Heart right ventricle (tissue), 16 donors: ENCODE results near the gene SLX4IP. TPM values are rescaled to one million over a fixed set of nuclear protein-coding genes. Genes with fewer than 3 reads are reported as not detected.

Experiments used
- ATAC-seq, 8 donors: fragments of 200-7000 bp; cut with Tn5 transposase; one replicate each; pipeline ENCODE4 v1.9.1; 2020; ENCODE audit warnings: mild to moderate bottlenecking in 8 of 8, moderate library complexity in 8 of 8, moderate number of reproducible peaks in 1 of 8
- DNase-seq, 2 donors: peaks; one replicate each; pipeline ENCODE4 v3.0.0-alpha.2; 2020
- H3K27ac ChIP-seq, 10 donors: fragments of 200-600 bp; sonication (generic) in 2 of 10; one replicate each; pipeline versions ENCODE4 v1.5.0 to v1.8.0; 2020 to 2022; ENCODE audit warnings: mild to moderate bottlenecking in 3 of 10
- H3K27me3 ChIP-seq, 7 donors: fragments of 200-600 bp; one replicate each; pipeline ENCODE4 v1.8.0; 2021 to 2022; ENCODE audit warnings: mild to moderate bottlenecking in 2 of 7
- H3K36me3 ChIP-seq, 9 donors: fragments of 200-600 bp; sonication (generic) in 1 of 9; one replicate each; pipeline versions ENCODE4 v1.5.0 to v1.8.0; 2020 to 2022; ENCODE audit warnings: mild to moderate bottlenecking in 2 of 9
- H3K4me1 ChIP-seq, 9 donors: fragments of 200-600 bp; sonication (generic) in 1 of 9; one replicate each; pipeline versions ENCODE4 v1.5.0 to v1.8.0; 2020 to 2022; ENCODE audit warnings: mild to moderate bottlenecking in 4 of 9
- H3K4me3 ChIP-seq, 10 donors: fragments of 200-600 bp; sonication (generic) in 2 of 10; one replicate each; pipeline versions ENCODE4 v1.5.0 to v1.8.0; 2020 to 2022; ENCODE audit warnings: mild to moderate bottlenecking in 7 of 10, moderate library complexity in 2 of 10
- H3K9me3 ChIP-seq, 11 donors: fragments of 200-600 bp in 10 of 11; sonication (generic) in 2 of 11; one replicate each; pipeline versions ENCODE4 v1.5.0 to v1.8.0; 2013 to 2022; ENCODE audit warnings: mild to moderate bottlenecking in 2 of 11, control low read depth in 1 of 11, moderate library complexity in 1 of 11
- CTCF ChIP-seq, 9 donors: fragments of 200-600 bp; sonication (generic) in 2 of 9; IDR thresholded peaks; one replicate each; pipeline versions ENCODE4 v1.5.0 to v1.8.0; 2021 to 2022; ENCODE audit warnings: antibody characterized with exemption in 9 of 9, mild to moderate bottlenecking in 5 of 9, moderate library complexity in 1 of 9
- WGBS, 2 donors: extraction: QIAGEN DNeasy Blood & Tissue Kit; methylation state at CpG; one replicate each; pipeline ENCODE4 v1.1.7; 2013; ENCODE audit warnings: inconsistent platforms in 1 of 2; 5-methylcytosine and 5-hydroxymethylcytosine counted together
- intact Hi-C, 10 donors: fragments of 100-400 bp; cut with DNase I; formaldehyde crosslinking; loops; one replicate each; pipeline versions ENCODE4 v1.11.1 to v1.14.2; 2022
- polyA plus RNA-seq, 2 donors: library from polyadenylated mRNA; stranded (reverse); fragments of 200-250 nt; gene quantifications; one replicate each; pipeline ENCODE4 v1.2.3, GENCODE V29; 2013
- total RNA-seq, 10 donors: library from RNA; stranded (reverse); fragmentation: NEBNext Ultra II Directional in 3 of 10; extraction: Animal tissue kit (Norgen Biotek cat#: 25700) in 3 of 10; gene quantifications; one replicate each; pipeline versions ENCODE4 v1.2.1 to v1.2.4, GENCODE V29; 2021 to 2023
- donor health status: Arrhythmogenic right ventricular cardiomyopathy.
- donor health status: ischemic (EF 13 %, LVEDD 7.1; RV severe dilation, severe dysfunction).
- donor health status: healthy with polysubstance abuse.
- donor health status: DM: no; HTN: yes; CAD: no.
- donor health status: DM: no; HTN: no; CAD: no.
- donor health status: ischemic (EF 25% LVEDD 6.9; RV normal size, moderate dysfunction).
- donor health status: ischemic (EF 25% LVEDD 5.7; RV mildly dilated, moderate dysfunction).
- donor health status: healthy.
- donor health status: DM: yes; HTN: yes; CAD: no.
- donor health status: Ischemic cardiomyopathy.
- donor health status: ischemic (EF 35%, LVEDD 5.7; RV mildly dilated, moderate dysfunction).
- donor health status: nonischemic (EF 11% LVEDD 7.7; RV severe dilation, severe dysfunction).
- donor health status: DM: yes; HTN: yes; CAD: no.
- donor health status: PGD.
- donor health status: ischemic (EF 29% LVEDD 5.4; RV normal size, mild dysfunction).
- donor health status: nonischemic (EF 23%, LVEDD 6.1; RV moderate dilation, normal function).

SLX4IP gene
- total and polyA plus RNA-seq, 12 donors: 0.71 to 3.1 (median 2.6) TPM

GRCh38 chr20:10563935-10564492, 128.9 kb downstream of the SLX4IP start:
- Histone ChIP-seq H3K4me3 (no peak overlapping the region), H3K27me3 (no peaks in the 10 kb centered on the region), H3K27ac (no peak overlapping the region), H3K9me3 (peaks cover 0 to 3% (median 0%) of the 10 kb centered on the region in 11 donors), H3K4me1 (peaks cover 0 to 15% (median 6%) of the 10 kb centered on the region in 9 donors), H3K36me3 (no peaks in the 10 kb centered on the region)
- intact Hi-C loops: loop anchor here in 1 of 10 donors (10.0 kb wide), 1 partner anchor 71 kb away; no protein-coding TSS in a partner anchor
- ATAC-seq (no peak), DNase-seq (no peak)
- 94 to 95% methylated on average over 3 of the region's 3 CpGs for WGBS, 2 donors
- TF ChIP-seq CTCF (IDR thresholded peaks at IDR 0.05): no peak

GRCh38 chr20:10565191-10565921, 130.3 kb downstream of the SLX4IP start:
- DNase-seq: no peak
- peaks cover 0 to 15% (median 3%) of the 10 kb centered on the region in 9 donors for H3K4me1 ChIP-seq
- intact Hi-C loops: loop anchor here in 1 of 10 donors (10.0 kb wide), 1 partner anchor 69 kb away; no protein-coding TSS in a partner anchor
- peak overlapping the region in 7 of 10 donors; percentile 16 to 66 (median 48) for H3K27ac ChIP-seq
- TF ChIP-seq CTCF (IDR thresholded peaks at IDR 0.05): no peak
- H3K4me3 ChIP-seq: no peak overlapping the region
- H3K9me3 ChIP-seq: peaks cover 0 to 3% (median 0%) of the 10 kb centered on the region in 11 donors
- no peaks in the 10 kb centered on the region for H3K36me3 ChIP-seq
- ATAC-seq: peak in 7 of 8 donors; percentile 48 to 91 (median 67)
- no peaks in the 10 kb centered on the region for H3K27me3 ChIP-seq
- 74 to 84% methylated on average over 6 of the region's 6 CpGs for WGBS, 2 donors

GRCh38 chr20:10565922-10566897, 131.1 kb downstream of the SLX4IP start:
- H3K27ac ChIP-seq: peak overlapping the region in 2 of 10 donors; percentile 25 to 61
- no peak for TF ChIP-seq CTCF (IDR thresholded peaks at IDR 0.05)
- DNase-seq (no peak), ATAC-seq (no peak)
- 81 to 90% methylated on average over 8 of the region's 8 CpGs for WGBS, 2 donors
- H3K9me3 ChIP-seq: peaks cover 0 to 3% (median 0%) of the 10 kb centered on the region in 11 donors
- intact Hi-C loops: loop anchor here in 1 of 10 donors (10.0 kb wide), 1 partner anchor 69 kb away; no protein-coding TSS in a partner anchor
- no peak overlapping the region for H3K4me3 ChIP-seq
- peaks cover 0 to 15% (median 3%) of the 10 kb centered on the region in 9 donors for H3K4me1 ChIP-seq
- no peaks in the 10 kb centered on the region for H3K27me3 ChIP-seq
- H3K36me3 ChIP-seq: no peaks in the 10 kb centered on the region

- TF ChIP-seq CTCF (IDR thresholded peaks at IDR 0.05): no peak
- no peak for ATAC-seq
- intact Hi-C loops: loop anchor here in 1 of 10 donors (10.0 kb wide), 1 partner anchor 67 kb away; no protein-coding TSS in a partner anchor
These were observed 132.9 kb downstream of the SLX4IP start for GRCh38 chr20:10568032-10568431.

More at GRCh38 chr20:10568032-10568431, 132.9 kb downstream of the SLX4IP start:
- Histone ChIP-seq H3K27ac (no peak overlapping the region), H3K4me1 (peaks cover 0 to 15% (median 3%) of the 10 kb centered on the region in 9 donors), H3K4me3 (no peak overlapping the region), H3K9me3 (peaks cover 0 to 3% (median 0%) of the 10 kb centered on the region in 11 donors), H3K36me3 (no peaks in the 10 kb centered on the region), H3K27me3 (no peaks in the 10 kb centered on the region)
- WGBS, 2 donors: 92 to 97% methylated on average over 3 of the region's 3 CpGs
- DNase-seq: no peak
